ENCODE results near the gene CDK5RAP1. TPM values are rescaled to one million over a fixed set of nuclear protein-coding genes. Genes with fewer than 3 reads are reported as not detected.

CDK5RAP1 gene
- total RNA-seq, 1 donor from 2014 or later = 38.5 TPM

- intact Hi-C loops (cut with micrococcal nuclease) = no loop called here
Measured at GRCh38 chr20:33337119-33337518, 64.2 kb downstream of the CDK5RAP1 start.

- intact Hi-C loops (cut with micrococcal nuclease) = no loop called here
Measured at GRCh38 chr20:33336375-33336774, 64.9 kb downstream of the CDK5RAP1 start.

DNA sequence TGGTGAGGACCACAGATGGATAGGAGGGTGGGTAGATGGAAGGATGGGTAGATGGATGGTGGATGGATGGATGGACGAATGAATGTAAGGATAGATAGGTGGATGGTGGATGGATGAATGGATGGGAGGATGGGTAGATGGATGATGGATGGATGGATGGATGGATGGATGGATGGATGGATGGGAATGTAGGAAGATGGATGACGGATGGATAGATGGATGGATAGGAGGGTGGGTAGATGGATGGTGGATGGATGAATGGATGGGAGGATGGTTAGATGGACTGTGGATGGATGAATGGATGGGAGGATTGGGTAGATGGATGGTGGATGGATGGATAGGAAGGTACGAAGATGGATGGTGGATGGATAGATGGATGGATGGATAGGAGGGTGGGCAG is 67.2 kb downstream of the CDK5RAP1 start:
- intact Hi-C loops (cut with micrococcal nuclease) = no loop called here

GRCh38 chr20:33333616-33334015 is 67.7 kb downstream of the CDK5RAP1 start:
- intact Hi-C loops (cut with micrococcal nuclease) = no loop called here

DNA sequence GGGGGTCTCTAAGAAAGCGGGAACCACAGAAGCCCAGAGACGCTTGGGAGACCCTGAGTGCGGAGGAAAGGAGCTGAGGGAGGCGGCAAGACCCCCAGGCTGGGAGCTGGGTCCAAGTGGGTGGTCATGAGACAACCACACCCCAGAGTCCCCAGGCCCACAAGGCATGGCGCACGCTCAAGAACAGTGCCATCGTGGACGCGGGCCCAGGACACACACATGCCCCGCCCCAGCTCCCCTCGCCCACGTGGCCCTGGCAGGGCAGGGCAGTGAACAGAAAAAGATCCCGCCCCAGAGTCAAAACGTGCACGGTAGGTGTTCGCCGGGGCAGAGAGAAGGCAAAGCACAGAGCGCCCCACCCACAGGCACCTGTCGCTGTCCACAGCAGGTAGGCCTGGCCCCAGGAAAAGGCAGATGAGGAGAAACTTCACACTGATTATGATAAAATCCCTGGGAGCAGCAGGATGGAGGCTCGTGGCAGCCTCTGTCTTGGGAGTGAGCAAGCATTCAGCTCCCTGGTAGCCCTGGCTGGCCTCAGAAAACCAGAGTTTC is 68.3 kb downstream of the CDK5RAP1 start:
- intact Hi-C loops (cut with micrococcal nuclease) = no loop called here

DNA sequence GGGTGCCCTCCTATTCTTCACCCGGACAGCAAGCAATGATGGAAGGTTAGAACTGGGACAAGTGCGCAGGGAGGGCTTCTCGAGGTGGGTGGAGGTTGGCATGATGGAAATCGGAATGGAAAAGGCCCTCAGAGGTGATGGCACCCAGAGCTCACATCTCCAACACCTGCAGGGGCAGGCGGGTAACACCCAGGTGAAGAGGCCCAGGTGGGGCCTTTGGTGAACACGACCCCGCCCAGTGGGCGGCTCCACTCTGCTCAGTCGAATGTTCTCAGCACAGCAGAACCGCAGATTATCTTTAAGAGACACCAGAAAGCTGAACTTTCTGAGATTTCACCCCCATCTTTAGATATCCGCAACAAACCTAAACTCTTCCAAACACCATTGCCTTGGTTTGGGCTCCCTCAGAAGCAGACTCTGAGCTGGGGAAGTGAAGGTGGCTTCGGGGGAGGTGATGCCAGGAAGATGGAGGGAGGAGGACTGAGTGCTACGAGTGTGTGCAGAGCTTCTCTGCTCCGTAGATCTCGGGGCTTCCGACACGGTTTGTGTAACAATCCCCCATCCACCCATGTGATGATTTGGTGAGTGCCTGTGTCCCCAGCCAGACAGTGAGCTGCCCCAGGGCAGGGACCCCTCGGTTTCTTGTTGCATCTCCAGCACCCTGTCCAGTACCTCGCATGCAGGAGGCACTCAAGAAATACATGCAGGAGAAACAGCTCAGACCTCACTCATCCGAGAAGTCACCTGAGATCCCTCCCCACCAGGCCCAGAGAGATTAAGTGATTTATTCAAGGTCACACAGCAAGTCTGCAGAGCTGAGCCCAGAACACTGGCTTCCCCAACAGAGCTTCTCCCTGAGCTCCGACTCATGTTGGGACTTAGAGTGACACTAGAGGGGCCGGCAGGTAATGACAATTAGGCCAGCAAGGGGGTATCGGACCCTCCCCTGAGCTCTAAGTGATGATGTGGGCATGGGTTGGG is 72.9 kb downstream of the CDK5RAP1 start:
- intact Hi-C loops (cut with micrococcal nuclease) = no loop called here

DNA sequence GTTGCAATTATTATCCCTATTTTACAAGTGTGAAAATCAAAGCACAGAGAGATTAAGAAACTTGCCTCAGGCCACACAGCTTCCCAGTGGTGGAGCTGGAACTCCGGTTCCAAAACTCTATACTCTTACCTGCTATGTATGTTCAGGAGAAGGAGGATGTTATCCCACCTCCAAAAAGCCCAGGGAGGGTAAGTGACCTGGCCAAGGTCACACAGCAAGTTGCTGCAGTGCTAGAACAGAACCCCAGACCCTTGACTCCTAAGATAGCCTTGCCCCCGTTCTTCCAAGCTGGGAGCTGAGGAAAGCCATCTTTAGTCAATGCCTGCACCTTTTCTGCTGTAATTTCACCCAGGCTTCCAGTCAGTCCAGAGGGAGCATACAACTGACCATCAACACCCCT is 76.0 kb downstream of the CDK5RAP1 start:
- intact Hi-C loops (cut with micrococcal nuclease) = no loop called here

- intact Hi-C loops (cut with micrococcal nuclease) = no loop called here
Measured at GRCh38 chr20:33323236-33323635, 78.1 kb downstream of the CDK5RAP1 start.

- intact Hi-C loops (cut with micrococcal nuclease) = no loop called here
Measured at GRCh38 chr20:33322456-33322855, 78.9 kb downstream of the CDK5RAP1 start.

DNA sequence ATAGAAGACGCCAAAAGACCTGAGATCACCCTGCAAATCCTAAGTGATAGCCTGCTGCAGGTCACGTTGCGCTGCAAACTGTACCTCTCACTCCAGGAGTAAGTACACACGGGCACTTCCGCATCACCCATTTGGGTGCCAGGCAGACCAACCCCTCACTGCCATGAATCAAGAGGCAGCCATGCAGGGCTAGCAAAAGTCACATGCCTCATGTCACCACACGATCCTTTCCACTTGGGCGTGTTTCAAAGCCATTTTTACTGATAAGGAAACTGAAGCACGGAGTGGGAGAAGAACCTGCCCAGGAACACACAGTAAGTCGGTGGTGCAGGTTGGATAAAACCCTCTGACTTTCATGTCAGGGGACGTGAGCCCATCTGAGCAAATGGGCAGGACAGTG is 81.3 kb downstream of the CDK5RAP1 start:
- intact Hi-C loops (cut with micrococcal nuclease) = no loop called here

GRCh38 chr20:33318096-33318429 is 83.3 kb downstream of the CDK5RAP1 start:
- intact Hi-C loops (cut with micrococcal nuclease) = no loop called here

- intact Hi-C loops (cut with micrococcal nuclease) = no loop called here
Measured at GRCh38 chr20:33317424-33318095, 83.8 kb downstream of the CDK5RAP1 start.

GRCh38 chr20:33316958-33317357 is 84.4 kb downstream of the CDK5RAP1 start:
- intact Hi-C loops (cut with micrococcal nuclease) = no loop called here

DNA sequence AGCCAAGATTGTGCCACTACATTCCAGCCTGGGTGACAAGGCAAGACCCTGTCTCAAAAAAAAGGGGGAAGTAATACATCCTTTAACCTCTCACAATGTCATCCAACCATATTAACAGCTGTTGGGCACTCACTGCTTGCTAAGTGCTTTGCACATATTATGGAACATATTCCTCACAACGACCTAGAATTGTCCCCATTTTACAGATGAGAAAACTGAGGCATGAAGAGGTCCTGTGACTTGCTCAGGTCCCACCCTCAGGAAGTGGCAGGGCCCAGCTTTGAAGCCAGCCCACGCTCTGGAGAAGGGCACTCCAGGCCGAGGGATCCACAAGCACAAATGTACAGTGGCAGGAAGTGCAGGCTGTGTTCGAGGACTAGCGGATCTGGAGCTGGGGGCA is 85.0 kb downstream of the CDK5RAP1 start:
- intact Hi-C loops (cut with micrococcal nuclease) = no loop called here

DNA sequence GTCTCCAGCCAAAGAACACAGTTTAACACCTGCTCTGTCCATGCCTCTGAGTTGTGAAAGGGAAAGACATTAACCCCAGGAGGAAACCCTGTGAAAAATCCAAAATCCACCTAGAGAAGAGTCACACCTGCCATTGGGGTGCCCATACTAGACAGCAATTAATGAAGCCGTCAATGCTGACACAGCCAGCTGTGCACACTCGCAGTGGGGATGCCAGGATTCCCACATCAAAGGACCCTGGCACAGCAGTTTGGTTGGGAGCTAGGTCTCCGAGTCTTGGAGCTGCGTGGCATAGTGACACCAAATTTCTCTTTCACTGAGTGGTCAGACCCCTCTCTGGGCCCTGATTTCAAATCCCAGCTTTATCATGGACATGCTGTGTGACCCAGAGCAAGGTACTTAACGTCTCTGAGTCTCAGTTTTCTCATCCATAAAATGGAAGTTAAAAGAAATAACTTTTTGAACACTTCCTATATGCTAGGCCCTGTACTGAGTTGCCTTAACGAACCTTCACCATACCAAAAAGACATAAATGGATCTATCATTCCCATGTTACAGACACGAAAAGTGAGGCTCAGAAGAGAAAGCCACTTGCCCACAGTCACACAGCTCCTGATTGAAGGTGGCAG is 87.5 kb downstream of the CDK5RAP1 start:
- intact Hi-C loops (cut with micrococcal nuclease) = no loop called here

DNA sequence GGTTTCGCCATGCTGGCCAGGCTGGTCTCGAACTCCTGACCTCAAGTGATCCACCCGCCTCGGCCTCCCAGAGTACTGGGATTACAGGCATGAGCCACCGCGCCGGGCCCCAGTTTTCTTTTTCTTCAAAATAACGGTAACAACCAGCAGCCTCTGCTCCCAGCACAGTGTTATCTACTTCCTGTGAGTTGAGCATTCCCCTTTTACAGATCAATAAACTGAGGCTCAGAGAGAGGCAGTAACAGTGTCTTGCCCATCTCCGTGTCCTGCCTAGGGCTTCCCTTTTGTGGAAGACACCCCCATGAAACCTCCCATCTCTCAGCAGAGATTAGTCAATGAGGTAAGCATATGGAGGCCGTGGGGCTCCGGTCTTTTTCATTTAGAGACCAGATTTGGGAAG is 88.7 kb downstream of the CDK5RAP1 start:
- intact Hi-C loops (cut with micrococcal nuclease) = no loop called here

- intact Hi-C loops (cut with micrococcal nuclease) = no loop called here
Measured at GRCh38 chr20:33311996-33312395, 89.3 kb downstream of the CDK5RAP1 start.

- intact Hi-C loops (cut with micrococcal nuclease) = no loop called here
Measured at GRCh38 chr20:33311011-33311410, 90.3 kb downstream of the CDK5RAP1 start.

- intact Hi-C loops (cut with micrococcal nuclease) = no loop called here
Measured at GRCh38 chr20:33310327-33310899, 90.9 kb downstream of the CDK5RAP1 start.

DNA sequence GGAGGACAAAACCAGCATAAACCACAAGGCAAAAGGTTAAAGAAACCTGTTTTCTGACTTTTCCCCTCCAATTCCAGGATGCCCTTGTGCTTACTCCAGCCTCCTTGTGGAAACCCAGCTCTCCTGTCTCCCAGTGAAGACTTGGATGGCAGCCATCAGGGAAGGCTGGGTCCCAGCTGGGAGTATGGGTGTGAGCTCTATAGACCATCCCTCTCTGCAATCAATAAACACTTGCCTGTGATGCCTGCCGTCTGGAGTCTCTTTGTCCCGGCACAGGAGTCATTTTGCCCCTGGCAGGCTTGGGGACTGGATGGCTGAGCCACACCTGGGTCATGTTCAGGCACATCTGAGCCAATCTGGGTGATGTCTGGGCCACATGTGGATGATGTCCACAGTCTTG is 91.7 kb downstream of the CDK5RAP1 start:
- intact Hi-C loops (cut with micrococcal nuclease) = no loop called here
